HepG2 (cell line): ENCODE results near the gene ZNF562. TPM values are rescaled to one million over a fixed set of nuclear protein-coding genes. Genes with fewer than 3 reads are reported as not detected.
A peak's percentile ranks its signal among the peaks of the same experiment; 100 is the strongest.
"Not testable (repeated sequence)": the region's sequence is repeated elsewhere in the genome, so short reads cannot be mapped to it uniquely, and the experiment has no call there.

Experiments used
- ATAC-seq: fragments of 200-7000 bp; cut with Tn5 transposase; 3 replicates; pipeline ENCODE4 v1.9.1; 2020; ENCODE audit warnings: mild to moderate bottlenecking, moderate library complexity
- BruUV-seq: library from RNA; stranded (reverse); fragments of 400-500 nt; replicated peaks from 2 replicates; lab custom pipeline; 2021; lab: Mats Ljungman, UMichigan
- CTCF ChIA-PET: fragments of 300-600 bp; formaldehyde crosslinking; extraction: SDS; loops from one replicate; lab custom pipeline; 2021; ENCODE audit warnings: low total read pairs, inconsistent platforms, low intra/inter-chr PET ratio; lab: Yijun Ruan, JAX
- POLR2A ChIA-PET: fragments of 350-600 bp; sonication (Branson Sonifier 250); formaldehyde crosslinking; loops from one replicate; lab custom pipeline; 2020; ENCODE audit warnings: antibody characterized with exemption, inconsistent platforms; lab: Yijun Ruan, JAX
- DNase-seq: peaks from one replicate; pipeline ENCODE4 v3.0.0-alpha.2; 2015; ENCODE audit warnings: low spot score
- FAIRE-seq: peaks from 3 replicates; lab custom pipeline; 2011; peaks lifted over from hg19 to GRCh38; lab: Jason Lieb, UNC
- H2AFZ ChIP-seq: one replicate; pipeline ENCODE4 v1.6.1; 2011; ENCODE audit warnings: low read length, inconsistent platforms
- H3K27ac ChIP-seq: fragments of 300-600 bp; 3 replicates; pipeline ENCODE4 v1.8.0; 2011; ENCODE audit warnings: mixed run types, mild to moderate bottlenecking, mixed read lengths, low read length, inconsistent platforms; ENCODE audit not compliant: insufficient read depth; ENCODE audit errors: extremely low read length
- H3K27me3 ChIP-seq, 2 experiments: fragments of 200-600 bp in 1 of 2; 2 replicates in 1 of 2; 3 replicates in 1 of 2; pipeline versions ENCODE4 v1.6.0 to v1.8.0; 2011; ENCODE audit warnings: low read length in 2 of 2, mild to moderate bottlenecking in 2 of 2, moderate library complexity in 2 of 2, inconsistent platforms in 1 of 2; ENCODE audit not compliant: insufficient read depth in 2 of 2, control insufficient read depth in 1 of 2
- H3K36me3 ChIP-seq, 2 experiments: fragments of 200-600 bp in 1 of 2; replicated peaks in 1 of 2; 2 replicates in 1 of 2; 3 replicates in 1 of 2; pipeline versions ENCODE4 v1.5.1 to v1.8.0; 2011; ENCODE audit warnings: low read length in 2 of 2, inconsistent platforms in 1 of 2; ENCODE audit not compliant: insufficient read depth in 2 of 2, control insufficient read depth in 1 of 2
- H3K4me1 ChIP-seq: 2 replicates; pipeline ENCODE4 v1.5.1; 2012; ENCODE audit warnings: low read length, inconsistent platforms; ENCODE audit not compliant: insufficient read depth
- H3K4me2 ChIP-seq: 2 replicates; pipeline ENCODE4 v1.6.0; 2011; ENCODE audit warnings: low read depth, low read length, inconsistent platforms
- H3K4me3 ChIP-seq, 3 experiments: fragments of 200-600 bp in 1 of 3; sonication (generic), shearing (Covaris generic) in 1 of 3; replicated peaks in 1 of 3; 2 replicates each; pipeline ENCODE4 v1.5.1; 2011 to 2016; ENCODE audit warnings: low read length in 3 of 3, inconsistent platforms in 2 of 3, low read depth in 2 of 3, mild to moderate bottlenecking in 2 of 3, control low read depth in 1 of 3, mixed read lengths in 1 of 3; ENCODE audit not compliant: insufficient read depth in 1 of 3
- H3K79me2 ChIP-seq: one replicate; pipeline ENCODE4 v1.6.1; 2011; ENCODE audit warnings: low read length, inconsistent platforms; ENCODE audit not compliant: insufficient read depth
- H3K9ac ChIP-seq: 2 replicates; pipeline ENCODE4 v1.6.0; 2011; ENCODE audit warnings: mild to moderate bottlenecking, low read depth, low read length, inconsistent platforms; ENCODE audit not compliant: insufficient read depth
- H3K9me3 ChIP-seq: 2 replicates; pipeline ENCODE4 v1.5.1; 2012; ENCODE audit warnings: mild to moderate bottlenecking, low read length
- H4K20me1 ChIP-seq: 2 replicates; pipeline ENCODE4 v1.6.0; 2011; ENCODE audit warnings: inconsistent platforms, mild to moderate bottlenecking, low read length, moderate library complexity; ENCODE audit not compliant: insufficient read depth
- ADNP ChIP-seq: sonication (generic); formaldehyde crosslinking; IDR thresholded peaks from 2 replicates; pipeline ENCODE4 v1.4.0; 2020; ENCODE audit warnings: missing genetic modification reagents
- ATF7 ChIP-seq, 2 experiments: fragments of 450-650 bp in 1 of 2; sonication (generic) in 1 of 2; formaldehyde crosslinking in 1 of 2; IDR thresholded peaks; 2 replicates each; pipeline versions ENCODE4 v1.4.0 to v1.6.1; 2016 to 2020; ENCODE audit warnings: antibody characterized with exemption in 1 of 2, mild to moderate bottlenecking in 1 of 2, missing genetic modification reagents in 1 of 2
- CBFB ChIP-seq: sonication (generic); formaldehyde crosslinking; IDR thresholded peaks from 2 replicates; pipeline ENCODE4 v1.4.0; 2020; ENCODE audit warnings: missing genetic modification reagents
- PHF5A ChIP-seq: IDR thresholded peaks from one replicate; pipeline ENCODE4 v1.6.1; 2018; ENCODE audit warnings: low read depth, missing genetic modification reagents; ENCODE audit not compliant: unreplicated experiment
- SP140L ChIP-seq: sonication (generic); formaldehyde crosslinking; IDR thresholded peaks from 2 replicates; pipeline ENCODE4 v1.4.0; 2020; ENCODE audit warnings: missing genetic modification reagents, borderline replicate concordance
- ZBTB21 ChIP-seq: sonication (generic); formaldehyde crosslinking; IDR thresholded peaks from 2 replicates; pipeline ENCODE4 v1.4.0; 2020; ENCODE audit warnings: missing genetic modification reagents
- ZNF775 ChIP-seq: sonication (generic); formaldehyde crosslinking; IDR thresholded peaks from 2 replicates; pipeline ENCODE4 v1.4.0; 2020; ENCODE audit warnings: missing genetic modification reagents, mild to moderate bottlenecking, moderate library complexity, borderline replicate concordance
- WGBS: methylation state at CpG from one replicate; pipeline ENCODE4 v1.1.6; 2017; ENCODE audit warnings: low lambda C conversion rate; 5-methylcytosine and 5-hydroxymethylcytosine counted together
- in situ Hi-C: cut with HindIII; loops from 2 replicates; pipeline ENCODE4 v1.10.0; 2017; ENCODE audit warnings: low pct_unique_long_range_greater_than_20kb; ENCODE audit not compliant: extremely low pct_ligation_motif_present
- intact Hi-C: fragments of 100-400 bp; cut with micrococcal nuclease; formaldehyde crosslinking; loops from one replicate; pipeline ENCODE4 v1.10.0; 2022; ENCODE audit not compliant: unreplicated experiment
- polyA plus RNA-seq, 8 experiments: library from polyadenylated mRNA; depleted of rRNA in 3 of 8; stranded (reverse) in 7 of 8; unstranded in 1 of 8; fragments of >200 nt; fragmentation: Illumina TruSeq in 4 of 8; extraction: Trizol in 4 of 8; gene quantifications; 2 replicates each; pipeline versions ENCODE4 v1.2.1 to v1.2.3, GENCODE V29; 2011 to 2016; ENCODE audit warnings: low read depth in 4 of 8, missing spikeins in 1 of 8, mixed read lengths in 1 of 8; ENCODE audit not compliant: insufficient read depth in 1 of 8
- total RNA-seq, 5 experiments: library from RNA; depleted of rRNA; stranded (reverse); fragments of >200 nt; fragmentation: Illumina TruSeq; extraction: Trizol; gene quantifications; 2 replicates each; pipeline ENCODE4 v1.2.3, GENCODE V29; 2016; ENCODE audit warnings: low read depth in 1 of 5
- TF ChIP-seq, protein P1 (sequence below): sonication (generic); formaldehyde crosslinking; IDR thresholded peaks from 2 replicates; pipeline ENCODE4 v1.4.0; 2020; ENCODE audit warnings: missing genetic modification reagents
- TF ChIP-seq, protein P2 (sequence below), 2 experiments: sonication (generic) in 1 of 2; formaldehyde crosslinking in 1 of 2; IDR thresholded peaks; 2 replicates each; pipeline versions ENCODE4 v1.5.1 to v1.6.1; 2011 to 2020; ENCODE audit warnings: borderline replicate concordance in 1 of 2, low read depth in 1 of 2, low read length in 1 of 2, mild to moderate bottlenecking in 1 of 2, missing genetic modification reagents in 1 of 2, moderate library complexity in 1 of 2
- TF ChIP-seq, protein P3 (sequence below): IDR thresholded peaks from 2 replicates; pipeline ENCODE4 v1.6.1; 2016; ENCODE audit warnings: mild to moderate bottlenecking

ZNF562 gene
- total and polyA plus RNA-seq, 2 of the 13 experiments (the other 11 are each of a cell fraction or from before 2014, with no cell fraction given) = 13.1 to 32.7 TPM

DNA sequence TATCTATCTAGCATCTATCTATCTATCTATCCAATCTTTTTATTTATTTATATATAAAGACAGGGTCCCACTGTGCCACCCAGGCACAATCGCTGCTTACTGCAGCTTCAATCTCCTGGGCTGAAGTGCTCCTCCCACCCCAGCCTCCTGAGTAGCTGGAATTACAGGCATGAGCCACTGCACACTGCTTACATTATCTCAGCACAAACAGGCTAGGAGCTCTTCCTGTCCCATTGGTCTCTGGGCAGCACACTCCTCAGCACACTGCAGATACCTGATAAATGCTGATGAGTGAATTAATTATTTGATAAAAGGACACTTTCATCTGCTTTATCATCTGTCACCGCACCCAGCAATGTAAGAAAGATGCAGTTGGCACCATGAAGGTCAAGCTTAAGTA is 16.1 kb downstream of the ZNF562 start (continued):
- TF ChIP-seq SP140L (CRISPR knock-in tag) (no peak), ADNP (CRISPR knock-in tag) (no peak), ZBTB21 (CRISPR knock-in tag) (no peak), ZNF775 (CRISPR knock-in tag) (no peak), ATF7 (IDR thresholded peaks at IDR 0.05) (no peak), ATF7 (CRISPR knock-in tag; IDR thresholded peaks at IDR 0.05) (no peak), PHF5A (no peak), CBFB (CRISPR knock-in tag) (no peak)
- TF ChIP-seq, protein P1, sequence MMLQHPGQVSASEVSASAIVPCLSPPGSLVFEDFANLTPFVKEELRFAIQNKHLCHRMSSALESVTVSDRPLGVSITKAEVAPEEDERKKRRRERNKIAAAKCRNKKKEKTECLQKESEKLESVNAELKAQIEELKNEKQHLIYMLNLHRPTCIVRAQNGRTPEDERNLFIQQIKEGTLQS (CRISPR knock-in tag) = no peak
- TF ChIP-seq, protein P2, sequence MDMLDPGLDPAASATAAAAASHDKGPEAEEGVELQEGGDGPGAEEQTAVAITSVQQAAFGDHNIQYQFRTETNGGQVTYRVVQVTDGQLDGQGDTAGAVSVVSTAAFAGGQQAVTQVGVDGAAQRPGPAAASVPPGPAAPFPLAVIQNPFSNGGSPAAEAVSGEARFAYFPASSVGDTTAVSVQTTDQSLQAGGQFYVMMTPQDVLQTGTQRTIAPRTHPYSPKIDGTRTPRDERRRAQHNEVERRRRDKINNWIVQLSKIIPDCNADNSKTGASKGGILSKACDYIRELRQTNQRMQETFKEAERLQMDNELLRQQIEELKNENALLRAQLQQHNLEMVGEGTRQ (IDR thresholded peaks at IDR 0.05; ENCODE audit: low read depth, low read length) = no peak
- TF ChIP-seq, protein P2 (CRISPR knock-in tag; IDR thresholded peaks at IDR 0.05; ENCODE audit: borderline replicate concordance) = no peak
- TF ChIP-seq, protein P3, sequence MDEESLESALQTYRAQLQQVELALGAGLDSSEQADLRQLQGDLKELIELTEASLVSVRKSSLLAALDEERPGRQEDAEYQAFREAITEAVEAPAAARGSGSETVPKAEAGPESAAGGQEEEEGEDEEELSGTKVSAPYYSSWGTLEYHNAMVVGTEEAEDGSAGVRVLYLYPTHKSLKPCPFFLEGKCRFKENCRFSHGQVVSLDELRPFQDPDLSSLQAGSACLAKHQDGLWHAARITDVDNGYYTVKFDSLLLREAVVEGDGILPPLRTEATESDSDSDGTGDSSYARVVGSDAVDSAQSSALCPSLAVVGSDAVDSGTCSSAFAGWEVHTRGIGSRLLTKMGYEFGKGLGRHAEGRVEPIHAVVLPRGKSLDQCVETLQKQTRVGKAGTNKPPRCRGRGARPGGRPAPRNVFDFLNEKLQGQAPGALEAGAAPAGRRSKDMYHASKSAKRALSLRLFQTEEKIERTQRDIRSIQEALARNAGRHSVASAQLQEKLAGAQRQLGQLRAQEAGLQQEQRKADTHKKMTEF (CRISPR knock-in tag) = no peak

DNA sequence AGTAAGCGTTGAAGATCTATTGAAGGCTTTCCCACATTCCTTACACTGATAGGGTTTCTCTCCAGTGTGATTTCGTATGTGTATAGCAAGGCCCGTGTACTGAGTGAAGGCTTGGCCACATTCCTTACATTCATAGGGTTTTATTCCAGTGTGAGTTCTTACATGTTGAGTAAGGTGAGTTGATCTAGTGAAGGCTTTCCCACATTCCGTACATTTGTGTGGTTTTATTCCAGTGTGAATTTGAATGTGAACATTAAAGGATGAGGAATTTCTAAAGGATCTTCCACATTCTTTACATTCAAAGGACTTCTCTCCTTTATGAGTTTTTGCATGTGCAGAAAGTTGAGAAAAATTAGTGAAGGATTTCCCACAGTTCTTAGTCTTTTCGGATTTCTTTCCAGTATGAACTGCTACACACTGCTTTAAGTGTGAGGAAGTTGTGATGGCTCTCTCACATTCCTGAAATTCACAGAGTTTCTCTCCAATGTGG is 21.8 kb downstream of the ZNF562 start:
- H3K27me3 ChIP-seq, H3K4me3 ChIP-seq, H3K4me2 ChIP-seq, ATAC-seq, H3K4me1 ChIP-seq, H3K27ac ChIP-seq, FAIRE-seq, POLR2A ChIA-PET, H2AFZ ChIP-seq, DNase-seq, in situ Hi-C loops, H3K9ac ChIP-seq, CTCF ChIA-PET, H4K20me1 ChIP-seq, H3K9me3 ChIP-seq, intact Hi-C loops: not testable (repeated sequence)
- WGBS = 98% methylated on average over 5 of the region's 5 CpGs
- Histone ChIP-seq H3K36me3 (peaks cover 23 to 74% of the 10 kb centered on the region in 2 experiments), H3K79me2 (peaks cover 21% of the 10 kb centered on the region)
- BruUV-seq = TSS peak; percentile 24
